ENCODE results near the gene EFCC1.

EFCC1 gene

GRCh38 chr3:129016720-129017483 is 15.8 kb downstream of the EFCC1 start:
- no peaks in the 10 kb centered on the region for H3K9me3 ChIP-seq
- DNase-seq = no peak
- H3K27ac ChIP-seq = no peak overlapping the region
- H3K27me3 ChIP-seq = peaks cover 0 to 17% of the 10 kb centered on the region in 2 donors
- intact Hi-C loops (cut with DNase I; ENCODE audit: low total_unique reads) = no loop called here
- TF ChIP-seq CTCF (IDR thresholded peaks at IDR 0.05) = no peak
- no peak overlapping the region for H3K4me3 ChIP-seq
- H3K4me1 ChIP-seq = no peaks in the 10 kb centered on the region
- H3K36me3 ChIP-seq = no peaks in the 10 kb centered on the region

GRCh38 chr3:129017484-129017899 is 16.4 kb downstream of the EFCC1 start:
- intact Hi-C loops (cut with DNase I; ENCODE audit: low total_unique reads) = no loop called here
- Histone ChIP-seq H3K9me3 (no peaks in the 10 kb centered on the region), H3K4me3 (no peak overlapping the region), H3K36me3 (no peaks in the 10 kb centered on the region), H3K27me3 (peaks cover 0 to 17% of the 10 kb centered on the region in 2 donors), H3K4me1 (no peaks in the 10 kb centered on the region), H3K27ac (no peak overlapping the region)
- TF ChIP-seq CTCF (IDR thresholded peaks at IDR 0.05) = no peak
- no peak for DNase-seq

- no peak for DNase-seq
Observed at GRCh38 chr3:129018271-129018670, 17.2 kb downstream of the EFCC1 start.

DNA sequence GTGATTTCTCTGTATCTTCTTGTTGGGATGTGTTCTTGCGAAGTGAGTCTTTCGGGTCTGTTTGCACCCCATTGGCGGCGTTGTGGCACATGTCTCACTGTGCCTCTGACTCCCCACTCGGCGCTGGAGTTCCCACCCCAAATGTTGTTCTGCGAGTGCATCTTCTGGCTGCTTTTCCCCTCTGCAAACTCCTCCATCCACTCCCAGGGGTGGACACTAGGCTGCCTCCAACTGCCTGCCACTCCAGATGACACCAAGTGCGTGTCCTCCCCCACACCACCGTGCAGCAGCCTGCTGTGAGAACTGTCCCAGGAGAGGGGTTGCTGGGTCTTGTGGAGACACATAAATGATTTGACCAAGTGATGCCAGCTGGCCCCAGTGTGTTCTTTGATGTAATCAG is 17.6 kb downstream of the EFCC1 start:
- H3K9me3 ChIP-seq = no peaks in the 10 kb centered on the region
- H3K4me1 ChIP-seq = no peaks in the 10 kb centered on the region
- peak in 1 of 2 donors; percentile 53 for DNase-seq
- intact Hi-C loops (cut with DNase I; ENCODE audit: low total_unique reads) = no loop called here
- no peak overlapping the region for H3K27ac ChIP-seq
- H3K36me3 ChIP-seq = no peaks in the 10 kb centered on the region
- TF ChIP-seq CTCF (IDR thresholded peaks at IDR 0.05) = no peak
- no peak overlapping the region for H3K4me3 ChIP-seq
- peaks cover 0 to 17% of the 10 kb centered on the region in 2 donors for H3K27me3 ChIP-seq

More at GRCh38 chr3:129018271-129018670, 17.2 kb downstream of the EFCC1 start:
- peaks cover 0 to 17% of the 10 kb centered on the region in 2 donors for H3K27me3 ChIP-seq
- H3K4me1 ChIP-seq = no peaks in the 10 kb centered on the region
- intact Hi-C loops (cut with DNase I; ENCODE audit: low total_unique reads) = no loop called here
- H3K27ac ChIP-seq = no peak overlapping the region
- no peak for TF ChIP-seq CTCF (IDR thresholded peaks at IDR 0.05)
- H3K36me3 ChIP-seq = no peaks in the 10 kb centered on the region
- no peak overlapping the region for H3K4me3 ChIP-seq
- H3K9me3 ChIP-seq = no peaks in the 10 kb centered on the region

DNA sequence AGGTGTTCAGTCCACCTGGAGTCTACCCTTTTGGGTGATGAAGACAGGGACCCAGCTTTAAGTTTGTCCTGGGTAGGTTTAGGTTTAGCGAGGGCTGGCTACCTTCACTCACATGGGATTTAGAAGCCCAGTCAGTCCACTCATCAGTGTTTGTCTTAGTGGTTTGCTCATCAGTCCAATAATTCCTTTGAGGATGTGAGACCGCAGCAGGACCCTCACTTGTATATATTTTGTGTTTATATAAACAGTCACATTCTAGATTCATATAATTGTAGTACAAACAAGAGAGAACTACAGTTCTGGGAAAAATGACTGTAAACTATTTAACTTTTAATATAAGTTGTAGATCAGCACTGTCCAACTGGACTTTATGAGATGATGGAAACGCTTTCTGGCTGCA is 18.2 kb downstream of the EFCC1 start:
- Histone ChIP-seq H3K27ac (no peak overlapping the region), H3K27me3 (peaks cover 0 to 17% of the 10 kb centered on the region in 2 donors), H3K4me1 (no peaks in the 10 kb centered on the region), H3K4me3 (no peak overlapping the region), H3K36me3 (no peaks in the 10 kb centered on the region), H3K9me3 (no peaks in the 10 kb centered on the region)
- intact Hi-C loops (cut with DNase I; ENCODE audit: low total_unique reads) = no loop called here
- TF ChIP-seq CTCF (IDR thresholded peaks at IDR 0.05) = no peak
- DNase-seq = no peak
